HL-60 (cell line): ENCODE measurements around the gene ATG2B.

ENCODE experiments used
- GABPA ChIP-seq: IDR thresholded peaks from 2 replicates; pipeline ENCODE4 v1.6.1; 2012; ENCODE audit warnings: low read depth
- POLR2AphosphoS5 ChIP-seq: IDR thresholded peaks from 2 replicates; pipeline ENCODE4 v1.6.1; 2012; ENCODE audit warnings: low read depth
- TF ChIP-seq, protein P1 (sequence below): IDR thresholded peaks from one replicate; pipeline ENCODE4 v1.5.1; 2011; ENCODE audit warnings: low read length, control low read depth, inconsistent platforms; ENCODE audit not compliant: insufficient read depth
- TF ChIP-seq, protein P2 (sequence below): IDR thresholded peaks from 2 replicates; pipeline ENCODE4 v1.6.1; 2012; ENCODE audit warnings: low read depth; ENCODE audit not compliant: insufficient replicate concordance

DNA sequence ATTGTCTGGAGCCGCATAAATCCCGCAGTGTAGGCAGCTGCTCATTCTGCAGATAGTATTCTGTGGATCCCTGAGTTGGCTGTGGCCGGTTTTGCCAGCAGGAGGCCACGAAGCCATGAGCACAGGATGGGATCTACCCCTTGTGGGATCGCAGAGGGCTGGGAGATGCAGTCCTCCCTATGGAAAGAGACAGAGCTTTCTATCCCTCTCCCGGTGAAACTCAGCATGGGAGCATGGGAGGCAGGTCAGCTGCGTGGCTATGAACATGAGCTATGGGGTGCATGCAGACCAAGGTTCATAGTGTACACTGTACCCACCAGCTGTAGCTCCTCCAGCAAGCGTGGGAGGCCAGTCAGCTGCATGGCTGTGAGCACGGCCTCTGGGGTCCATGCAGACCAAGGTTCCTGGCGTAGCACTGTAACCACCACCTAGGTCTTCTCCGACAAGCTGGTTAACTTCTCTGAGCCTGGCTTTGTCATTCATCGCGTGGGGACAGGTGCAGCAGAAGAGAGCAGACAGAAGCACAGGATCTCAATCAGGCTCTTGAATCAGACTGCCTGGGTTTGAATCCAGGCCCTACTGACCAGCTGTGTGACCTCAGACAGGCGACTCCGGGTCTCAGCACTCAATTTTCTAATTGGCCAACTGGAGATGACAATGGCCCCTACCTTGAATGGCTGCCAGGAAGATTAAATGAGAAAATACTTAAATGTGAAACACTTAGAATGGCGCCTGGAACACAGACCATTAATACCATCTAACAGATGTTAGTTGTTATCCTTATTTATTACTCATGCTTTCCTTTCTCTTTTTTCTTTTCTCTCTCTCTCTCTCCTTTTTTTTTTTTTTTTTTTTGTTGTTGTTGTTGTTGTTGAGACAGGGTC lies 101.1 kb downstream of the ATG2B start:
- TF ChIP-seq, protein P1, sequence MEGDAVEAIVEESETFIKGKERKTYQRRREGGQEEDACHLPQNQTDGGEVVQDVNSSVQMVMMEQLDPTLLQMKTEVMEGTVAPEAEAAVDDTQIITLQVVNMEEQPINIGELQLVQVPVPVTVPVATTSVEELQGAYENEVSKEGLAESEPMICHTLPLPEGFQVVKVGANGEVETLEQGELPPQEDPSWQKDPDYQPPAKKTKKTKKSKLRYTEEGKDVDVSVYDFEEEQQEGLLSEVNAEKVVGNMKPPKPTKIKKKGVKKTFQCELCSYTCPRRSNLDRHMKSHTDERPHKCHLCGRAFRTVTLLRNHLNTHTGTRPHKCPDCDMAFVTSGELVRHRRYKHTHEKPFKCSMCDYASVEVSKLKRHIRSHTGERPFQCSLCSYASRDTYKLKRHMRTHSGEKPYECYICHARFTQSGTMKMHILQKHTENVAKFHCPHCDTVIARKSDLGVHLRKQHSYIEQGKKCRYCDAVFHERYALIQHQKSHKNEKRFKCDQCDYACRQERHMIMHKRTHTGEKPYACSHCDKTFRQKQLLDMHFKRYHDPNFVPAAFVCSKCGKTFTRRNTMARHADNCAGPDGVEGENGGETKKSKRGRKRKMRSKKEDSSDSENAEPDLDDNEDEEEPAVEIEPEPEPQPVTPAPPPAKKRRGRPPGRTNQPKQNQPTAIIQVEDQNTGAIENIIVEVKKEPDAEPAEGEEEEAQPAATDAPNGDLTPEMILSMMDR = no peak
- no peak for TF ChIP-seq GABPA
- no peak for TF ChIP-seq POLR2AphosphoS5
- TF ChIP-seq, protein P2, sequence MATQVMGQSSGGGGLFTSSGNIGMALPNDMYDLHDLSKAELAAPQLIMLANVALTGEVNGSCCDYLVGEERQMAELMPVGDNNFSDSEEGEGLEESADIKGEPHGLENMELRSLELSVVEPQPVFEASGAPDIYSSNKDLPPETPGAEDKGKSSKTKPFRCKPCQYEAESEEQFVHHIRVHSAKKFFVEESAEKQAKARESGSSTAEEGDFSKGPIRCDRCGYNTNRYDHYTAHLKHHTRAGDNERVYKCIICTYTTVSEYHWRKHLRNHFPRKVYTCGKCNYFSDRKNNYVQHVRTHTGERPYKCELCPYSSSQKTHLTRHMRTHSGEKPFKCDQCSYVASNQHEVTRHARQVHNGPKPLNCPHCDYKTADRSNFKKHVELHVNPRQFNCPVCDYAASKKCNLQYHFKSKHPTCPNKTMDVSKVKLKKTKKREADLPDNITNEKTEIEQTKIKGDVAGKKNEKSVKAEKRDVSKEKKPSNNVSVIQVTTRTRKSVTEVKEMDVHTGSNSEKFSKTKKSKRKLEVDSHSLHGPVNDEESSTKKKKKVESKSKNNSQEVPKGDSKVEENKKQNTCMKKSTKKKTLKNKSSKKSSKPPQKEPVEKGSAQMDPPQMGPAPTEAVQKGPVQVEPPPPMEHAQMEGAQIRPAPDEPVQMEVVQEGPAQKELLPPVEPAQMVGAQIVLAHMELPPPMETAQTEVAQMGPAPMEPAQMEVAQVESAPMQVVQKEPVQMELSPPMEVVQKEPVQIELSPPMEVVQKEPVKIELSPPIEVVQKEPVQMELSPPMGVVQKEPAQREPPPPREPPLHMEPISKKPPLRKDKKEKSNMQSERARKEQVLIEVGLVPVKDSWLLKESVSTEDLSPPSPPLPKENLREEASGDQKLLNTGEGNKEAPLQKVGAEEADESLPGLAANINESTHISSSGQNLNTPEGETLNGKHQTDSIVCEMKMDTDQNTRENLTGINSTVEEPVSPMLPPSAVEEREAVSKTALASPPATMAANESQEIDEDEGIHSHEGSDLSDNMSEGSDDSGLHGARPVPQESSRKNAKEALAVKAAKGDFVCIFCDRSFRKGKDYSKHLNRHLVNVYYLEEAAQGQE = no peak
